GM15510 (cell line): ENCODE measurements around the gene IFTAP.

Experiments
- POLR2A ChIP-seq: IDR thresholded peaks from 3 replicates; pipeline ENCODE4 v1.6.1; 2011; ENCODE audit warnings: borderline replicate concordance; ENCODE audit not compliant: insufficient read length; ENCODE audit errors: extremely low read depth

IFTAP gene

DNA sequence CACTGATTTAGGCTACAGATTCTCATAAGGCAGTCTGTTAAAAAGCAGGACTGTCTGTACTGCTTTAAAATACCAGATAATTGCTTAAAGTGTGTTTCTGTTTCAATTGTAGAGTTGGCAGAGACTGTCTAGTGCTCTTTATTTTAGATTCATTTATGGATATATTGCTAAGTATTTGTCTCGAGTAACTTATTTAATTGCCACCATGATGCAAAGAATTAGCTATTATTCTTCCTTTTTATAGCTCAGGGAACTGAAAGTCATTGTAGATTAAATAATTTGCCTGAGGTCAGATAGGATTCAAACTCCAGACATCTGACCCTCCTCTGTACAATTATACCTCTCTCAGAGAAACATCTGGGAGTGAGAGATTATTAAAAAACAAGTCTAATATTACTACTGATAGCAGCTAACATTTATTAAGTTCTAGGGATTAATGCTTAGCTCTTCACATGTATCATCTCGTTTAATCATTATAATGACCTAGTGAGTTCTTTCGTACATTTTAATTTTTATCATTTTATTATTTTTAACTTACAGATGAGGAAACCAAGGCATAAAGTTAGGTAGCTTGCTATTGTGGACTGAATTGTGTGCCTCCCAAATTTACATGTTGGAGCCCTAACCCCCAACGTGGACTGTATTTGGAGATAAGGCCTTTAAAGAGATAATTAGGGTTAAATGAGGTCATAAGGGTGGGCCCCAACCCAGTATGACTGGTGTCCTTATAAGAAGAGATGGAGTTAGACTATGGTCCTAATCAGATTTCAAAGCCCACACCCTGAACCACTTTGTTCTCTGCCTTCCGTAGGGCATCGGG lies 23.5 kb downstream of the IFTAP start:
- TF ChIP-seq POLR2A, result no peak

DNA sequence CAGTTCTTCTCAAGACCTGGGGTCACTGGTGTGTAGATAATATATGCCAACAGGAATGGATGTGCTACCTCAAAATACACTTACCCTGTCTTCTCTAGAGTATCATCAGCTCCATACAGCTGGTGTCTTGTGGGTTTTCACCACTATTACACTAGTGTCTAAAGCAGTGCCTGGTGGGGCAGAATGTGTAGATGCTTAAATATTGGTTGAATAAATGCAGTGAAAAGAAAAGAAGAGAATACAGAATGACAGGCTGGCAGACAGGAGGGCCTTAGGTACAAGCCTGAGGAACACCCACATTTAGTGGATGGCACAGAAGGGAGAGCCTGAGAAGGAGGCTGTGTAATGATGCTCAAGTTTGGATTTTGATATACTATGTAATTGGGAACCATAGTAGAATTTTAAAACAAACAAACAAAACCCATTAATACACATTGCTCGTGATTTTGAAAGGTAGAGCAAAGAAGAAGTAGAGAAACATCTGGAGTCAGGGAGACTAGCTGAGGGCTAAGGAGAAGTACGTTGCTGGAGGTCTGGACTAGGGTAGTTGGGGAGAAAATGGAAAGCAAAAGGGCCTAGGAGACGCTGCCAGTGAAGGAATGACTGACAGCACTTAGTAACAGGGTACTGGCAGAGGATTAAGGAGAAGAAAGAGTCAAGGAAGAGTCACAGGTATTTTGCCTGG lies 24.2 kb downstream of the IFTAP start:
- TF ChIP-seq POLR2A, result no peak

DNA sequence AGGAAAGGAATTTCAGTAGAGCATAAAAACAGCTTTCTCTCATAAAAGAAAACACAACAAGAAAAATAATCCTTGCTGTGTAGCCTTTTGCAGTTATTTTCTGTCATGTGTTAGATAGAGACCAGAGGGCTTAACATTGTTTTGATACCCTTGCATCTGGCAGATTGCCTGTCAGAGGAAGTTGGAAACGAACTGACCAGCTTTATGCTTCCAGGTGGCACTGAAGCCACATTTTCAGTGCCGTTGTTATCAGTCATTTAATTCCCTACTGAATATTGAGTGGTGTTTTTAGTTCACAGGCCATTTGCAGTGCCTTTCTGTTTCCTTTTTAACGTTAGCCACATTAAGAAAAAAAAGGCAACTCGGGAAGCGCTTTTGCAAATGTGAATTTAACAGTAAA lies 25.2 kb downstream of the IFTAP start:
- TF ChIP-seq POLR2A, result no peak

DNA sequence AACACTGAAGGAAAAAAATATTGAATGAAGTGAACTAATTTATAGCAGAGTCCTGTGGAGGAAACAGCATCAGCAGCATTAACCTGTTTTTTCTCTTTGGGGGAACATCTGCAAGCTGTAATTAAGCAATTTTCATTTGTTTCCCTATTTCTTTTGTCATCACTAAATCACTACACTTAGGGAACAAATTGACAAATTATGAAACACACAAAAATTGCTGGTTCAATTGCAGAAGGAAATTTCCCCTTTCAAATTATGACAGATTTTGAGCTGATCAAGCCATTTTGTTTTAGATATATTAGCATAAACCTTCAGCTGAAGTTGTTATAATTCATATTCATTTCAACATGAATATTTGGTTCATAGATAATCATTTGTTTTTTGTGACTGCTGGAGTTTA lies 25.9 kb downstream of the IFTAP start:
- TF ChIP-seq POLR2A, result no peak

DNA sequence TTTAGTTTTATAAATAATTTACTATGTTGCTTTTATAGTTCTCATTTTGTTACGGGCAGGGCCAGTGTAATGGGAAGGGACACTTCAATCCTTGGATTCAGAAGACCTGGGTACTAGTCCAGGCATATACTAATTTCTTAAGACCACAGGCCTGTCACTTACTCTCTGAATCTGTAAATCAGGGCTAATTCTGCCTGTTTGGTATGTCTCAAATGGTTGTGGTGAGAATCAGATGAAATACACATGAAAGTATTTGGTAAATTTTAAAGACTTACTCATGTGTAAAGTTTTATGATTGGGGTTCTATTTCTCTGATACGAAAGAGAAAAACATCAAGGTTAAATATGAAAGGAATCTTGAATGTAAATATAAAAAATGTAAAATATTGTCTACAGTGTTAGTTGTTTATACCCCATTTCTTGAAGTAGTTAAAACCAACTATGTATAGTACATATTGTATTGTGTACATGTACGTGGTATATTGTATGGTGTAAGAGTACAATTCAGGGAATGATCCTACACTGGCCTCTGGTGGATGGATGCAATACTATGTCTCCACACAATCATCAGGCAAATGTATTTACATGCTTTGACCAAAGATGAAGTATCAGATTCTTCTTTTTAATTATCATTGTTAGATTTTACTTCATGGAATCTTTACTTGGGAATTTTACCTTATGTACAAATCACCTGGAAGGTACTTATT lies 28.3 kb downstream of the IFTAP start:
- no peak for TF ChIP-seq POLR2A

DNA sequence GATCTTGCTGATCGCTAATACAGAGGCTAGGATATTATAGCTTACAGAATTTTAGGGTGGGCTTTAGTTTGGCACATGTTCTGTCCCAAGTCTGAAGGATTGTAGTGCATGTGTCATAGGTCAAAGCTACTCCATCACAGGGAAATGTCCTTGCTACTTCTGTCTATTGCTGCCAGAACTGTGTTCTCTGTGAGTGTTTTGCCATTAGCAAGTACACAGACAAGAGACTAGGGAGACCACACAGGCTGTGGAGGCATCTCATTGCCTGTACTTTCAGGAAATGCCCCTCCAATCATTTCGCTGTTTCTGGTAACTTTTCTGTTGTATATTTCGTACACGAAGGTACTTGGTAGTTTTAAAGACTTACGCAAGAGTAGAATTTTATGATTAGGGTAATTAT lies 29.2 kb downstream of the IFTAP start:
- no peak for TF ChIP-seq POLR2A

DNA sequence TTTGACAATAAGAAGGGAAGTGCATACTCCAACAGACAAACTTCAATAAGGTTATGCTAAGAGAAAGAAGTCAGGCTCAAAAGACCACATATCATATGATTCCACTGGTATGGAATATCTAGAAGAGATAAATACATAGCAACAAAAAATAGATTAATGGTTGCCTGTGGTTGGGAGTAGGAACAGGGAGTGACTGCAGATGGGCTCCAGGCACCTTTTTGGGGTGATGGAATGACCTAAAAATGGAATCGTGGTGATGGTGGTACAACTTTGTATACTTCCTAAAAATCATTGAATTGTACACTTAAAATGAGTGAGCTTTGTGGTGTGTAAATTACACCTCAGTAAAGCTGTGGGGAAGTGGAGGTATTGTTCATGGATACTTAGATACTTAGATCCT lies 32.7 kb downstream of the IFTAP start:
- no peak for TF ChIP-seq POLR2A

DNA sequence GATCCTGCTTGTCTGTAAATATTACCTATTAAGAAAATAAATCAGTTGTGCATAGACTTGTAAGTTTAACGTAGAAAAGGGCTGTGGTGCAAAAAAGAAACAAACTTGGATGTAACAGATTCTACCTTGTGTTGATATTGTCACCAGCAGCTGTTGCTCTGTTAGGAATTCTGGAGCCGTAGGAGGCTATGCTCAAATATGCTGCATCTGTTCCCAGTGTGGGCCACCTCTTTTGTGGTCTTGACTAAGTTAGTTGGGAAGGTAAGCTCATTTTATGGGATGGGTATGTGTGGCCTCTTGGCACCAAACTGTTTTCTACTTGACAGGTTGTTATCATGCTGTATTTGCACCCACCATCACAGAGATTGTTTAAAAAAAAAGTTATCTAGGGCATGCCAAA lies 33.2 kb downstream of the IFTAP start:
- no peak for TF ChIP-seq POLR2A

DNA sequence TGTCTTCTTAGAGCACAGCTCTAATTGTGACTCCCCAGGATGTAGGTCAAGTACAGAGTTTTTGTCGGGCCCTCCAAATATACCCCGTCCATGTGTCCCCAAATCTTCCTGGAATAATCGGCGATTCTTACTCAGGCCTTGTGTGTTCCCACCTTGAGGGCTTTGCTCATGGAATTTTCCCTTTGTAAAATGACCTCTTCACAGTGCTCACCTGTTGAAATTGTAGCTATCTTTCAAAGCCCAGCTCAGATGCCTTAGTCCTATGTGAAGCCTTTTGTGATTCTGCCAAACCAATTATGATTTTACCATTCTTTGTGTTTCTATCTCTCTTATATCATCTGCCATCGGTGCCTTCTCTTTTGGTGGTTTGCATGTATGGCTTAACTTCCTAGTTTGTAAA lies 33.8 kb downstream of the IFTAP start:
- TF ChIP-seq POLR2A, result no peak

DNA sequence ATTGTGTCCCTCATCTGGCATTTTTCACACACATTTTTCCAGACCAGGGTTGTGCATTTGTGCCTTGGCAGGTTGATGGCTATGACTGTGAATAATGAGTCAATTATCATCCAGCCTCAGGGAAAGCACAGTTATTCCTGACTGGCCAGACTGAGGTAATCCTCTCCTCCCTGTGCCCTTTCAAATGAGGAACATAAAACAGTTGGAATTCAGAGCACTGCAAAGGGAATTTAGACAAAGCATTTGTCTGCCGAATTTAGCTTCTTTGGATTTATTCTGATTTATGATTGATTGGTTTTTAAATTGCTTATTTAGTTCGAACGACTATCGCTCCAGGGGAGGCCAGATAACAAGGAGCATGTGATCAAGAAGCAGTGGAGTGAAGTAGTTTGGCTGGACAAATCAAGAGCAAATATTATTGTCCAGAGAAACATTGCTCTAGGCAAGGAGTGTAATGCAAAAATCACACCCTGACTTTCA lies 34.5 kb downstream of the IFTAP start:
- no peak for TF ChIP-seq POLR2A

DNA sequence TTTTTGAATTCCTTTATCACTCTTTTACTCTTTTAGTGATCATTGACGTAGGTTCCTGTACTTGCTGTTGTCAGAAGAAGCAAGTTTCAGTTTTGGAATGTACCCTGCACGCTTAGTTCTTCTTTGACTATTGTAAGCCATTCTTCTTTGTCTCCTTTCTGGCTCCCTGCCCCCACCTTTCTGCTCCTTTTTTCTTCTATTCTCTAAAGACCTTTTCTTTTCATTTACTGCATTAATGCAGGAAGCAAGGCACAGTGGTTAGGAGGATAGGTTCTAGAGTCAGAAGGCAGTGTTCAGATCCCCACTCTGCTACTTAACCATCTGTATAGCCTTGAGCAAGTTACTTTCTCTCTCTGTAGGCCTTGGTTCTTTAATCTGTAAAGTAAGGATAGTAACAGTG lies 37.5 kb downstream of the IFTAP start:
- TF ChIP-seq POLR2A, result no peak

DNA sequence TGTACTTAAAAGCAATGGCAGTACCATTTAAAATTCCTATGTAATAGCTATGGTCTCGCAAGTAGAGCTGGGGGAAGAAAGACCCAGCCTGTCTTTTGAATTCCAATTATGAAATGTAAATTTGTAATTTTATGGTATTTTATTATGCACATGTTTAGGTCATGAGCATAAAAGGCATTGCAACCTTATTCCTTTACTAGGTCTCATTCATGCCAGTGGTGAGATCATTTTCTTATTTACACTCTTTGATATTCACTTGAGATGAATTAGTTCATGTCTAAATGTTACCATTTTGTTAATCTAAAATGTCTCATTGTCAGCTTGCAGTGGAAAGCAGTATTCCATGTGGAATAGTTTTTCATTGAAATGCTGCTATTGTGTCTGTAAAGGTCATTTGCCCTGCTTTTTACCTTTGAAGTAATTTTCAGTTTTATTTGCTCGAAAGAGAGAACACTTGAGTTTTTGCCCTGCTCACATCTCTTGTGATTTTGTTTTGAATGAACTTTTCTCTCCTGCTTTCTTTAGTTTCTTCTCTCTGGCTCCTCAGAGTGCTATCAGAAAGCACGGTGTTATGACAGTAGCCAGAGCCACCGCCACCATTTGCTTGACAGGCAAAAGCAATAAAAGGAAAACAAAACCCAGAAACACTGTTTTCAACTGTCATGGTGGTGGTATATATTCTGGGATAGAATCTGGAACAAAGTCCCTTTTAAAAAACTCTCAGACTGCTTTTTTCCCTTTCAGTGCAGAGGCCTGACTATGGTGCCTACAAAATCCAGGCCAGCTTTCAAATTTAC lies 41.0 kb downstream of the IFTAP start:
- no peak for TF ChIP-seq POLR2A

DNA sequence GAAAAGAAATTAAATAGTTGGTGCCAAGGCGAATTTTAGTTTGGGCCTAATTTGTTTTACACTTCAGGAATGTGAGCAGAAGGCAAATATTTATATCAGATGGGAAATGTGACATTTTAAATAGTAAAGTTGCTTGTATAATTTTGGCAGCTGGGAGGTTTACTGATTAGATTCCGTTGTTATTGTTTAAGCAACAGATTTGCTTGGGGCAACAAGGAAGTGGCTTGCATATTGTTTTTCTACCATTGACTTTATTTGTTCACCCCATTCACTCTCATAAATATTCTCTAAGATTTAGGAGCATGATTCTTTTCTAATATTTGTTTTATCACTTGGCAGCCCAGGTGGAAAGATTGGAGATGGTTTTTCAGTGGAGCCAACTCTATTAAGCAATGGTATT lies 44.3 kb downstream of the IFTAP start:
- TF ChIP-seq POLR2A, result no peak

DNA sequence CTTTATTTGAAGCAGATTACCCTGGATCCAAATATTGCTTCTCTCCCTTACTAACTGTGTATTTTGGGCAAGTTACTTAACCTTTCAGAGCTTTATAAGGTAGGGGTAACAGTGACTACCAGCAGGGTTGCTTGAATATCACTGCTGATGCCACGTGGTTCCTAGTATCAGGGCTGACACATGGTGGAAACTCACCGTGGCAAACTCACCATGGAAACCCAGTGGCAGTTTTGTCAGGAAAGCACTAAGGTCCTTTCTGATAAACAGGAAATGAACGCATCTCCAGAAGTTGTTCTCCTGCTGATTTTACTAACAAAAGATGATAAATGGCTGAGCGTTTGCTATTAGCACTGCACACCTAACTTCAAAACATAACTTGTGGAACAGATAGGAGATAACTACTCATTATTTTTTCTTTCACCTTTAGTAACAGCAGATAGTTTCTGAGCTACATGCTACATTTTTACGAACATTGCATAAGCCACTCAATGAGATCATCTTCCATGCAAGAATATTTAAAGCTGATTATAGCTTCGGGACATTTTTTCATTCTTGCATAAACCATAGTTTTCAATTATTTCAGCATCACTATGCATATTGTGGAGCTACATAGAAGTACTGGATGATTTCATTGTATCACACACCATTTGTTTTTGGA lies 63.4 kb downstream of the IFTAP start:
- TF ChIP-seq POLR2A, result no peak
